PC-3 (cell line): ENCODE data around the gene TOM1L2. TPM values are rescaled to one million over a fixed set of nuclear protein-coding genes. Genes with fewer than 3 reads are reported as not detected.

Source experiments
- ATAC-seq: fragments of 200-7000 bp; cut with Tn5 transposase; 2 replicates; pipeline ENCODE4 v1.9.1; 2020; ENCODE audit warnings: mild to moderate bottlenecking, moderate library complexity
- BruUV-seq: library from RNA; stranded (reverse); fragments of 400-500 nt; replicated peaks from 2 replicates; lab custom pipeline; 2021; lab: Mats Ljungman, UMichigan
- CTCF ChIA-PET: fragments of 300-600 bp; sonication (Branson Sonifier 250); formaldehyde crosslinking; loops from one replicate; lab custom pipeline; 2022; ENCODE audit warnings: antibody characterized with exemption; lab: Charles Lee
- POLR2A ChIA-PET: fragments of 300-600 bp; sonication (Branson Sonifier 250); formaldehyde crosslinking; loops from one replicate; lab custom pipeline; 2022; ENCODE audit warnings: antibody characterized with exemption; ENCODE audit not compliant: unreplicated experiment; lab: Charles Lee
- DNase-seq: peaks from one replicate; pipeline ENCODE4 v3.0.0-alpha.2; 2015
- H2AFZ ChIP-seq: fragments of 300-600 bp; sonication (generic); 2 replicates; pipeline ENCODE4 v1.6.0; 2016; ENCODE audit warnings: antibody characterized with exemption, low read length
- H3F3A ChIP-seq: fragments of 300-600 bp; sonication (generic); one replicate; pipeline ENCODE4 v1.6.0; 2017; ENCODE audit warnings: antibody characterized with exemption, low read length, control low read depth, mild to moderate bottlenecking; ENCODE audit not compliant: unreplicated experiment
- H3K27ac ChIP-seq: fragments of 300-600 bp; sonication (generic); 2 replicates; pipeline ENCODE4 v1.5.1; 2016; ENCODE audit warnings: mild to moderate bottlenecking, low read length
- H3K27me3 ChIP-seq: fragments of 300-600 bp; sonication (generic); 2 replicates; pipeline ENCODE4 v1.6.1; 2016; ENCODE audit warnings: low read length, mixed read lengths
- H3K36me3 ChIP-seq: fragments of 300-600 bp; sonication (generic); 2 replicates; pipeline ENCODE4 v1.6.1; 2016; ENCODE audit warnings: low read depth, mixed run types, low read length, mixed read lengths
- H3K4me1 ChIP-seq: fragments of 300-600 bp; sonication (generic); 2 replicates; pipeline ENCODE4 v1.5.1; 2016; ENCODE audit warnings: low read length; ENCODE audit not compliant: insufficient read depth
- H3K4me2 ChIP-seq: fragments of 300-600 bp; sonication (generic); 2 replicates; pipeline ENCODE4 v1.6.0; 2016; ENCODE audit warnings: low read length
- H3K4me3 ChIP-seq: fragments of 300-600 bp; sonication (generic); 2 replicates; pipeline ENCODE4 v1.5.1; 2016; ENCODE audit warnings: mild to moderate bottlenecking, low read length, mixed read lengths
- H3K79me2 ChIP-seq: fragments of 300-600 bp; sonication (generic); 2 replicates; pipeline ENCODE4 v1.6.1; 2017; ENCODE audit warnings: low read length, mixed read lengths
- H3K9ac ChIP-seq: fragments of 300-600 bp; sonication (generic); 2 replicates; pipeline ENCODE4 v1.6.0; 2016; ENCODE audit warnings: mild to moderate bottlenecking, low read length
- H3K9me2 ChIP-seq: fragments of 300-600 bp; sonication (generic); replicated peaks from 2 replicates; pipeline ENCODE4 v1.6.1; 2016; ENCODE audit warnings: mixed run types, low read length, mixed read lengths
- H3K9me3 ChIP-seq: fragments of 300-600 bp; sonication (generic); 2 replicates; pipeline ENCODE4 v1.6.1; 2016; ENCODE audit warnings: low read length, mixed read lengths
- H4K20me1 ChIP-seq: fragments of 300-600 bp; sonication (generic); 2 replicates; pipeline ENCODE4 v1.6.1; 2016; ENCODE audit warnings: low read length, mixed read lengths
- CTCF ChIP-seq: fragments of 300-600 bp; sonication (generic); conservative IDR thresholded peaks from 2 replicates; pipeline ENCODE4 v1.5.1; 2017; ENCODE audit warnings: antibody characterized with exemption, low read depth, mild to moderate bottlenecking, low read length
- EZH2 ChIP-seq: fragments of 300-600 bp; sonication (generic); IDR thresholded peaks from one replicate; pipeline ENCODE4 v1.6.1; 2017; ENCODE audit warnings: antibody characterized with exemption, mild to moderate bottlenecking, low read length; ENCODE audit not compliant: unreplicated experiment
- EZH2phosphoT487 ChIP-seq: fragments of 300-600 bp; sonication (generic); IDR thresholded peaks from 2 replicates; pipeline ENCODE4 v1.6.1; 2018; ENCODE audit warnings: mild to moderate bottlenecking, antibody characterized with exemption, low read length, borderline replicate concordance
- intact Hi-C: fragments of 100-400 bp; cut with micrococcal nuclease; formaldehyde crosslinking; loops from 2 replicates; pipeline ENCODE4 v1.9.0; 2023
- total RNA-seq: library from RNA; depleted of rRNA; stranded (reverse); fragments of >200 nt; gene quantifications from 2 replicates; pipeline ENCODE4 v1.2.3, GENCODE V29; 2014

Gene TOM1L2
- total RNA-seq, 1 experiment from 2014 or later: 53.3 TPM

GRCh38 chr17:17926840-17927449 is 45.3 kb downstream of the TOM1L2 start:
- Histone ChIP-seq H3K36me3 (no peaks in the 10 kb centered on the region), H3K27me3 (no peaks in the 10 kb centered on the region), H3K4me1 (peaks cover 22% of the 10 kb centered on the region), H3F3A (no peaks in the 10 kb centered on the region), H3K9me3 (no peaks in the 10 kb centered on the region), H3K9me2 (no peaks in the 10 kb centered on the region), H3K79me2 (peaks cover 86% of the 10 kb centered on the region), H3K4me2 (no peak overlapping the region), H3K27ac (no peak overlapping the region), H2AFZ (no peak overlapping the region), H4K20me1 (no peaks in the 10 kb centered on the region), H3K9ac (no peak overlapping the region), H3K4me3 (no peak overlapping the region)
- no peak for TF ChIP-seq EZH2phosphoT487
- no peak for TF ChIP-seq CTCF
- TF ChIP-seq EZH2: no peak
- ChIA-PET POLR2A (no interaction called here), CTCF (interaction anchor here (0.6 kb wide), 1 partner anchor 108 kb away, joined by 4 read pairs; no protein-coding TSS in a partner anchor)
- intact Hi-C loops: no loop called here
- BruUV-seq: no TSS peak
- no peak for DNase-seq
- ATAC-seq: no peak

GRCh38 chr17:17926036-17926435 is 46.2 kb downstream of the TOM1L2 start:
- BruUV-seq: no TSS peak
- ATAC-seq (no peak), DNase-seq (no peak)
- TF ChIP-seq EZH2phosphoT487 (no peak), EZH2 (no peak), CTCF (no peak)
- POLR2A ChIA-PET: no interaction called here
- H3K4me3 ChIP-seq: no peak overlapping the region
- intact Hi-C loops: no loop called here
- peaks cover 80% of the 10 kb centered on the region for H3K79me2 ChIP-seq
- H3K9me3 ChIP-seq: no peaks in the 10 kb centered on the region
- no peaks in the 10 kb centered on the region for H3K9me2 ChIP-seq
- no peaks in the 10 kb centered on the region for H3K27me3 ChIP-seq
- H3K4me1 ChIP-seq: peaks cover 31% of the 10 kb centered on the region
- no peak overlapping the region for H3K9ac ChIP-seq
- H3K27ac ChIP-seq: no peak overlapping the region
- H3K4me2 ChIP-seq: no peak overlapping the region
- H3F3A ChIP-seq: peaks cover 3% of the 10 kb centered on the region
- H4K20me1 ChIP-seq: no peaks in the 10 kb centered on the region
- no peak overlapping the region for H2AFZ ChIP-seq
- H3K36me3 ChIP-seq: no peaks in the 10 kb centered on the region
- CTCF ChIA-PET: interaction anchor here (0.6 kb wide), 1 partner anchor 108 kb away, joined by 3 read pairs; no protein-coding TSS in a partner anchor

- POLR2A ChIA-PET: no interaction called here
- H3K79me2 ChIP-seq: peaks cover 74% of the 10 kb centered on the region
- no peaks in the 10 kb centered on the region for H3K36me3 ChIP-seq
These were observed 47.3 kb downstream of the TOM1L2 start for GRCh38 chr17:17924857-17925250.

More at GRCh38 chr17:17924857-17925250, 47.3 kb downstream of the TOM1L2 start:
- TF ChIP-seq EZH2phosphoT487 (no peak), CTCF (no peak), EZH2 (no peak)
- CTCF ChIA-PET: no interaction called here
- Histone ChIP-seq H3K27ac (no peak overlapping the region), H3K4me3 (no peak overlapping the region), H3K9ac (no peak overlapping the region), H3K9me2 (no peaks in the 10 kb centered on the region), H3K4me2 (no peak overlapping the region), H3K27me3 (no peaks in the 10 kb centered on the region), H4K20me1 (no peaks in the 10 kb centered on the region), H3K9me3 (no peaks in the 10 kb centered on the region), H2AFZ (no peak overlapping the region), H3F3A (peaks cover 6% of the 10 kb centered on the region), H3K4me1 (peaks cover 33% of the 10 kb centered on the region)
- no TSS peak for BruUV-seq
- ATAC-seq (no peak), DNase-seq (no peak)
- intact Hi-C loops: loop anchor here (5.0 kb wide), 1 partner anchor 32 kb away; no protein-coding TSS in a partner anchor
